Astrocyte of the cerebellum (primary cell): ENCODE data around the gene USP11.
A peak's percentile ranks its signal among the peaks of the same experiment; 100 is the strongest.

ENCODE experiments used
- DNase-seq: peaks from one replicate; pipeline ENCODE4 v3.0.0-alpha.2; 2011; ENCODE audit warnings: low read depth
- H3K4me3 ChIP-seq: 2 replicates; pipeline ENCODE4 v1.5.1; 2011; ENCODE audit warnings: mild to moderate bottlenecking, low read depth, low read length, moderate library complexity
- CTCF ChIP-seq: IDR thresholded peaks from 2 replicates; pipeline ENCODE4 v1.5.1; 2012; ENCODE audit warnings: low read length, low read depth, moderate library complexity, mild to moderate bottlenecking; ENCODE audit errors: missing control alignments
- in situ Hi-C: cut with HindIII; loops from 2 replicates; pipeline ENCODE4 v1.10.0; 2017; ENCODE audit warnings: low sequenced_read_pairs

The USP11 gene

GRCh38 chrX:47190445-47191269, 42.2 kb upstream of the USP11 start:
- peak; percentile 80 for DNase-seq
- H3K4me3 ChIP-seq: peak overlapping the region; percentile 59
- no peak for TF ChIP-seq CTCF
- in situ Hi-C loops: no loop called here

- H3K4me3 ChIP-seq: peak overlapping the region; percentile 59
- DNase-seq: no peak
- TF ChIP-seq CTCF: no peak
- in situ Hi-C loops: no loop called here
Measured at GRCh38 chrX:47191331-47191730, 41.5 kb upstream of the USP11 start.

GRCh38 chrX:47191806-47192401, 40.9 kb upstream of the USP11 start:
- TF ChIP-seq CTCF: no peak
- in situ Hi-C loops: no loop called here
- peak overlapping the region; percentile 59 for H3K4me3 ChIP-seq
- DNase-seq: no peak

- H3K4me3 ChIP-seq: peak within 1 kb of the TSS; percentile 93
- in situ Hi-C loops: no loop called here
- peak; percentile 98 for DNase-seq
- peak; percentile 75 for TF ChIP-seq CTCF
Measured at GRCh38 chrX:47193475-47194193, 39.2 kb upstream of the USP11 start, which contains the start of gene UBA1. Gene UBA1, plus strand, starts transcription at chrX:47193829. Its CDS starts 4,974 bp downstream, at chrX:47198803.

- in situ Hi-C loops: no loop called here
Measured at GRCh38 chrX:47194194-47194787, 38.5 kb upstream of the USP11 start.

More at GRCh38 chrX:47194194-47194787, 38.5 kb upstream of the USP11 start:
- peak overlapping the region; percentile 93 for H3K4me3 ChIP-seq
- TF ChIP-seq CTCF: no peak
- no peak for DNase-seq
